SK-N-SH (cell line): Measurements from ENCODE around the gene HIF1A.

Experiments used
- CHD2 ChIP-seq: fragments of 150-350 bp; IDR thresholded peaks from 2 replicates; pipeline ENCODE4 v1.6.1; 2018; ENCODE audit warnings: low read length; ENCODE audit not compliant: partially characterized antibody
- EZH2phosphoT487 ChIP-seq: fragments of 200-600 bp; sonication (generic); IDR thresholded peaks from 2 replicates; pipeline ENCODE4 v1.6.1; 2017; ENCODE audit warnings: low read depth, mixed run types, mild to moderate bottlenecking, antibody characterized with exemption, moderate library complexity, borderline replicate concordance
- FOXJ3 ChIP-seq: sonication (generic); formaldehyde crosslinking; IDR thresholded peaks from 2 replicates; pipeline ENCODE4 v1.5.1; 2020; ENCODE audit warnings: mild to moderate bottlenecking, missing genetic modification reagents
- GABPA ChIP-seq: IDR thresholded peaks from 2 replicates; pipeline ENCODE4 v1.4.0; 2012; ENCODE audit warnings: low read depth, mild to moderate bottlenecking
- NRF1 ChIP-seq: IDR thresholded peaks from 2 replicates; pipeline ENCODE4 v1.6.1; 2012; ENCODE audit warnings: low read depth, mild to moderate bottlenecking, low read length
- RAD21 ChIP-seq: IDR thresholded peaks from 2 replicates; pipeline ENCODE4 v1.6.1; 2012; ENCODE audit warnings: mild to moderate bottlenecking, low read length
- RFX5 ChIP-seq: IDR thresholded peaks from 2 replicates; pipeline ENCODE4 v1.6.1; 2012; ENCODE audit warnings: mild to moderate bottlenecking, improper control_type of control experiment, low read length
- SMC3 ChIP-seq: IDR thresholded peaks from 2 replicates; pipeline ENCODE4 v1.6.1; 2012; ENCODE audit warnings: low read depth, low read length, improper control_type of control experiment
- TCF12 ChIP-seq: IDR thresholded peaks from 2 replicates; pipeline ENCODE4 v1.4.0; 2012
- YY1 ChIP-seq: IDR thresholded peaks from 2 replicates; pipeline ENCODE4 v1.4.0; 2012; ENCODE audit warnings: low read depth, mild to moderate bottlenecking
- TF ChIP-seq, protein P1 (sequence below): IDR thresholded peaks from 2 replicates; pipeline ENCODE4 v1.4.0; 2012; ENCODE audit warnings: low read depth
- TF ChIP-seq, protein P2 (sequence below): fragments of 200-600 bp; sonication (generic); IDR thresholded peaks from 2 replicates; pipeline ENCODE4 v1.6.1; 2017; ENCODE audit warnings: antibody characterized with exemption, mild to moderate bottlenecking, moderate library complexity
- TF ChIP-seq, protein P3 (sequence below): IDR thresholded peaks from 2 replicates; pipeline ENCODE4; 2012
- TF ChIP-seq, protein P4 (sequence below): IDR thresholded peaks from 2 replicates; pipeline ENCODE4 v1.4.0; 2012; ENCODE audit warnings: low read depth, borderline replicate concordance

DNA sequence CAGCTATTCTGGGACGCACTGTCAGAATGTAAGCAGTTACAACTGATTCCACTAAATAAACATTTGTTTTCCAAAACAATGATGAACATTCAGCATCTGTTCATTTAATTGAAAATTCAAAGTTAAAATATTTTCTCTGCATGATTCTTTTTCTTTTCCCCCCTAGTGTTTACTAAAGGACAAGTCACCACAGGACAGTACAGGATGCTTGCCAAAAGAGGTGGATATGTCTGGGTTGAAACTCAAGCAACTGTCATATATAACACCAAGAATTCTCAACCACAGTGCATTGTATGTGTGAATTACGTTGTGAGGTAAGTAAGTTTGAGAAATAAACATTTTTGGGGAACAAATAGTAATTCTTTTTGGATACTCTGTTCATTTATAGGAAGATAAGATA is 38.7 kb downstream of the HIF1A start:
- TF ChIP-seq NRF1 (no peak), GABPA (no peak), RAD21 (no peak), YY1 (no peak), EZH2phosphoT487 (no peak), CHD2 (no peak), FOXJ3 (CRISPR knock-in tag) (no peak), TCF12 (no peak), SMC3 (no peak), RFX5 (no peak)
- TF ChIP-seq, protein P1, sequence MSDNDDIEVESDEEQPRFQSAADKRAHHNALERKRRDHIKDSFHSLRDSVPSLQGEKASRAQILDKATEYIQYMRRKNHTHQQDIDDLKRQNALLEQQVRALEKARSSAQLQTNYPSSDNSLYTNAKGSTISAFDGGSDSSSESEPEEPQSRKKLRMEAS: no peak
- TF ChIP-seq, protein P2, sequence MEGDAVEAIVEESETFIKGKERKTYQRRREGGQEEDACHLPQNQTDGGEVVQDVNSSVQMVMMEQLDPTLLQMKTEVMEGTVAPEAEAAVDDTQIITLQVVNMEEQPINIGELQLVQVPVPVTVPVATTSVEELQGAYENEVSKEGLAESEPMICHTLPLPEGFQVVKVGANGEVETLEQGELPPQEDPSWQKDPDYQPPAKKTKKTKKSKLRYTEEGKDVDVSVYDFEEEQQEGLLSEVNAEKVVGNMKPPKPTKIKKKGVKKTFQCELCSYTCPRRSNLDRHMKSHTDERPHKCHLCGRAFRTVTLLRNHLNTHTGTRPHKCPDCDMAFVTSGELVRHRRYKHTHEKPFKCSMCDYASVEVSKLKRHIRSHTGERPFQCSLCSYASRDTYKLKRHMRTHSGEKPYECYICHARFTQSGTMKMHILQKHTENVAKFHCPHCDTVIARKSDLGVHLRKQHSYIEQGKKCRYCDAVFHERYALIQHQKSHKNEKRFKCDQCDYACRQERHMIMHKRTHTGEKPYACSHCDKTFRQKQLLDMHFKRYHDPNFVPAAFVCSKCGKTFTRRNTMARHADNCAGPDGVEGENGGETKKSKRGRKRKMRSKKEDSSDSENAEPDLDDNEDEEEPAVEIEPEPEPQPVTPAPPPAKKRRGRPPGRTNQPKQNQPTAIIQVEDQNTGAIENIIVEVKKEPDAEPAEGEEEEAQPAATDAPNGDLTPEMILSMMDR: peak; percentile 21; the same call in 1 of the 2 replicates
- TF ChIP-seq, protein P3, sequence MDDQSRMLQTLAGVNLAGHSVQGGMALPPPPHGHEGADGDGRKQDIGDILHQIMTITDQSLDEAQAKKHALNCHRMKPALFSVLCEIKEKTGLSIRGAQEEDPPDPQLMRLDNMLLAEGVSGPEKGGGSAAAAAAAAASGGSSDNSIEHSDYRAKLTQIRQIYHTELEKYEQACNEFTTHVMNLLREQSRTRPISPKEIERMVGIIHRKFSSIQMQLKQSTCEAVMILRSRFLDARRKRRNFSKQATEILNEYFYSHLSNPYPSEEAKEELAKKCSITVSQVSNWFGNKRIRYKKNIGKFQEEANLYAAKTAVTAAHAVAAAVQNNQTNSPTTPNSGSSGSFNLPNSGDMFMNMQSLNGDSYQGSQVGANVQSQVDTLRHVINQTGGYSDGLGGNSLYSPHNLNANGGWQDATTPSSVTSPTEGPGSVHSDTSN: no peak
- TF ChIP-seq, protein P4, sequence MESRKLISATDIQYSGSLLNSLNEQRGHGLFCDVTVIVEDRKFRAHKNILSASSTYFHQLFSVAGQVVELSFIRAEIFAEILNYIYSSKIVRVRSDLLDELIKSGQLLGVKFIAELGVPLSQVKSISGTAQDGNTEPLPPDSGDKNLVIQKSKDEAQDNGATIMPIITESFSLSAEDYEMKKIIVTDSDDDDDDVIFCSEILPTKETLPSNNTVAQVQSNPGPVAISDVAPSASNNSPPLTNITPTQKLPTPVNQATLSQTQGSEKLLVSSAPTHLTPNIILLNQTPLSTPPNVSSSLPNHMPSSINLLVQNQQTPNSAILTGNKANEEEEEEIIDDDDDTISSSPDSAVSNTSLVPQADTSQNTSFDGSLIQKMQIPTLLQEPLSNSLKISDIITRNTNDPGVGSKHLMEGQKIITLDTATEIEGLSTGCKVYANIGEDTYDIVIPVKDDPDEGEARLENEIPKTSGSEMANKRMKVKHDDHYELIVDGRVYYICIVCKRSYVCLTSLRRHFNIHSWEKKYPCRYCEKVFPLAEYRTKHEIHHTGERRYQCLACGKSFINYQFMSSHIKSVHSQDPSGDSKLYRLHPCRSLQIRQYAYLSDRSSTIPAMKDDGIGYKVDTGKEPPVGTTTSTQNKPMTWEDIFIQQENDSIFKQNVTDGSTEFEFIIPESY: no peak
